NOMO-1 (cell line): ENCODE data around the gene IER5L.
"Not testable (repeated sequence)": the region's sequence is repeated elsewhere in the genome, so short reads cannot be mapped to it uniquely, and the experiment has no call there.

Experiments used
- DNase-seq, 2 experiments: peaks; one replicate each; lab custom pipeline; 2025; ENCODE audit not compliant: unreplicated experiment in 2 of 2; lab: John Stamatoyannopoulos, UW

Gene IER5L

GRCh38 chr9:129141066-129142041 lies 36.7 kb downstream of the IER5L start:
- DNase-seq = peak; percentile 47 to 50

- peak in 1 of 2 experiments; percentile 30 for DNase-seq
These were observed 37.5 kb downstream of the IER5L start for GRCh38 chr9:129140397-129141065.

GRCh38 chr9:129139993-129140396 lies 38.1 kb downstream of the IER5L start:
- DNase-seq = peak; percentile 94 to 96

DNA sequence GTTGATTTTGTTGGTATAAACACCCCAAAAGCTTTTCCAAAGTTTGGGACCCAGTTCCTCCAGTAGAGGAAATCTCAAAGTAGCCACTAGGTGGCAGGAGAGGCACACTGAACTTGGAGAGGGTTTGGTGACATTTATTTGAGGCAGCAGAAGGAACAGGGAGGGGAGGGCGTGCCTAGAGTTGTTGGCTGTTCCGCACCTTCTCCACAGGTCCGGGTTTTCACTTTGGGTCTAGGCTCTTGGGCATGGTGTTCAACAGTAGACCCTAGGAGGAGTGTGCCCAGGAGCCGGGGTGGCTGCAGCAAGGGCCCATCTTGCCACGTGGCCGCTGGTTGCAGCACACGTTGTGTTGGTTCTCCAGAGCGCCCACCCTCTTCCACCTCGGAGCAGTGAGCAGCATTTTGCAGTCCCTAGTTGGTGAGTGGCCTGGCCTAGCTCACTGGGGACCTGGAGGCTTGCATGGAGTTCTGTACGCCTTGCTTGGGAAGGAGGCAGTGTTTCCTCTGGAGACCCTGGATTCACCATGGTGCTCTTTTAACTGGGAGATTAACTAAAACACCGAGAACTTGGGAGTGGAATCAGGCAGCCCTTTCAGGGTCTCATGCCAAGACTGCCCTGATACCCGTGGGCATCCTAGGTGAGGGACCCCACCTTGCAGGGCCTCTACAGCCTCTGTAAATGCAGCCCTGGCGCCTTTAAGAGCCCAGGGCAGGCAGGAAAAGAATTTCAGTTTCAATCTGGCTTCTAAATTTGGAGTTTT lies 38.6 kb downstream of the IER5L start:
- peak; percentile 86 to 88 for DNase-seq

DNA sequence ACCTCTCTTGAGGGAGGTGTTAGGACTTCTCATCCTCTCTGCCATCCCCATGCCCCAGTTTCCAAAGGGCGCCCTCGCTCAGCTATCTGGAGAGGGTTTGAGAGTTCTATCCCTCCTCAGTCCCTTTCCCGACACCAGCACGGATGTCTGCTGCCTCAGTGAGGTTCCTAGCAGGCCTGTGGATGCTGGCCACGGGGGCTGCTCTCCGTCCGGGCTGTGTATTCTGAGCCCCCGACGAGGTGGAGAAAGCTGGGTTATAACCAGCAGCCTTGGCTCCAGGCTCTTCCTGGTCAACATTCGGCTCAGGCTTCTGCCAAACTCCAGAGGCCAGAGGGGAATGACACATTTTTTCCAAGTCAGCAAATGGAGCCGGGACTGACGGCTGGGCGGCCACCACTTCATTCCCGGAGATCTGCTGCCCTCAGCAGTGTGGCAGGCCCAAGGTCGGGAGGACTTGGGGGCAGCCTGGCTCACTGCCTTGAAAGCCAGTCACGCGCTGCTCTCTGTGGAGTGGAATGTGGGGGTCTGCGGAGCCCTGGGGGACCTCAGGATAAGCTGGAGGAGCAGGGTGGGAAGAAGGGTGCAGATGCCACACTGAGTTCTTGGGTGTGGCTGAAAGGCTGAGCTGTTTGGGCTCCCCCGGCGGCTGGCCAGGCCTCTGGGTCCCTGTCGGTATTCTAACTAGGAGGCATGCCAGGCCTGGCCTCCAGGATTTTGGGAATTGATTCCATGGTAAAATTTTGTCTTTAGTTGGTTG lies 39.4 kb downstream of the IER5L start:
- no peak for DNase-seq

DNA sequence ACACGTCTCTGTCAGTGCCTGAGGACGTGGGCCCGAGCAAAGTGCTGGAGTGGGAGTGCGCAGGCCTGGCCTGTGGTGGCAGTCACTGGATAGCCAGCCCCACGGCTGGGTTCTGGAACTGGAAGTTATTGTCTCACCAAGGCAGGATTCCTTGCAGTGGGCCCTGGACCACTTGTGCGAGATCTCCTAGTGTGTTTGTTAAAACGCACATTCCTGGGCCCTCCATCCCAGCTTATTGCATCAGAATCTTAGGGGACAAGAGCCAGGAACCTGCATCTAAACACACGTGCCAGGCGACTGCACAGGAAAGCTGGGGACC lies 40.0 kb downstream of the IER5L start:
- DNase-seq = no peak

- no peak for DNase-seq
These were observed 40.5 kb downstream of the IER5L start for GRCh38 chr9:129137292-129138143.

- DNase-seq = no peak
These were observed 41.5 kb downstream of the IER5L start for GRCh38 chr9:129136446-129137035.

DNA sequence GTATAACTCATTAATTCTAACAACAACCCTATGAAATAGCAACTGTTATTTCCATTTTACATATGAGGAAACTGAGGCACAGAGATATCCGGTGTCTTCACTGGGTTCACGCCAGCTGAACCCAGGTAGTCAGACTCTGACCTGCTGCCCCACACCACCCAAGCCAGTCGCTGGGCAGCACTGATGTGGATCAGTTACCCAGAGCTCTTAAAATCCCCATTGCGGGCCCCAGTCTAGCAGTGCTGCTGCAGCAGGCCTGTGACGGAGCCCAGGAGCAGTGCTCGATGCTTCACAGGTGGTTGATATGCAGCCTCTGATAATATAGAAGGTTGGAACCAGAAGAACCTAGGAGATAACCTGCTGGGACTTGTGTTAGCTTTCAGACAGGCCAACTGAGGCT lies 42.6 kb downstream of the IER5L start:
- no peak for DNase-seq

GRCh38 chr9:129133082-129133481 lies 45.0 kb downstream of the IER5L start:
- no peak for DNase-seq

DNA sequence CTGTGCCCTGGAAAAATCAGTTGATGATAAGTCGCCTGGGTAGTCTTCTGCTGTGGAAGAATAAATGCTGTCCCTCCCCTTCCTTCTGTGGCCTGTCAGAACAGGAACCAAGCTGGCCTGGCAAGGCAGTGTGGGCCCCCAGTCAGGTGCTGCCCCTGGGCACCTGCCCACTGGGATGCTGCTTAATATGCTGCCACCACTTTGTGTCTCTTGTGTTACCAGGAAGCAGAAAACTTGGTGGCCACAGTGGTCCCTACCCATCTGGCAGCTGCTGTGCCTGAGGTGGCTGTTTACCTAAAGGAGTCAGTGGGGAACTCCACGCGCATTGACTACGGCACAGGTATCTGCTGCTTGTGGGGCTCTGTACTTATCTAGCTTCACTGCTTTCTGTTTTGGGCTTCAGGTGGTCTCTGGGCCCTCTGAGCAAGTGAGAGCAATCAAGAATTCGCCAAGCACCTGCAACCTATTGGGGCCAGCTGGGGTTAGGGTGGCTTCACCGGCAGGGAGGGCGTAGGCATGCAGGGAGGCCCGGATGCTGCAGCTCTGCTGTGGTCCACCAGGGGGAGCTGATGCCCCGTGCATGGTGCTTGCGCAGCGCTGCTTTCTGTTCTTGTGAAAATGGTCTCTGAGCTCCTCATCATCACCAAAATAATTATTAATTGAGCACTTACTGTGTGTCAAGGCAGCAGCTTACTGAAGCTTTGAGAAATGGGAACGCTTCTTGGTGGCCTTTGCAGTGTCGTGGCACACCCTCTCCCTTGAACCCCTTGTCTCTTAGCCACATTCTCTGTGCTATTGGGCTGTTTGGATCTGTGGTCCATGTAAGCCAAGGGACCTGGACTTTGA lies 46.5 kb downstream of the IER5L start:
- peak; percentile 46 to 47 for DNase-seq

- DNase-seq = no peak
These were observed 47.3 kb downstream of the IER5L start for GRCh38 chr9:129130791-129131190.

DNA sequence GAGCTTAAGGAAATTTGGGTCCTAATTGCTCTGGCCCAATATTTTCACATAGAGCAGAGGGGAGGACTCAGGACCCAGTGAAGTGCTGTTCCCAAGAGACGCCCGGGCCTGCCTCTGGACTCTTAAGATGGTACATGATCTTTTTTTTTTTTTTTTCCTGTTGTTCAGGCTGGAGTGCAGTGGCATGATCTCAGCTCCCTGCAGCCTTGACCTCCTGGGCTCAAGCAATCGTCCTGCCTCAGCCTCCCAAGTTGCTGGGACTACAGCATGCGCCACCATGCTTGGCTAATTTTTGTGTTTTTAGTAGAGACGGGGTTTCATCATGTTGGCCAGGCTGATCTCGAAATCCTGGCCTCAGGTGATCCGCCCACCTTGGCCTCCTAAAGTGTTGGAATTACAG lies 47.8 kb downstream of the IER5L start:
- DNase-seq = not testable (repeated sequence)

GRCh38 chr9:129128689-129129088 lies 49.4 kb downstream of the IER5L start:
- no peak for DNase-seq

- no peak for DNase-seq
These were observed 51.1 kb downstream of the IER5L start for GRCh38 chr9:129126749-129127618.
